Hematopoietic multipotent progenitor cell (in vitro differentiated cells): ENCODE data around the gene MTHFD1. TPM values are rescaled to one million over a fixed set of nuclear protein-coding genes. Genes with fewer than 3 reads are reported as not detected.
A peak's percentile ranks its signal among the peaks of the same experiment; 100 is the strongest.

Source experiments
- DNase-seq, 3 donors: peaks; one replicate each; pipeline ENCODE4 v3.0.0-alpha.2; 2011 to 2015; ENCODE audit warnings: low read depth in 2 of 3, low spot score in 2 of 3
- total RNA-seq: library from RNA; depleted of rRNA; stranded (reverse); fragments of >200 nt; gene quantifications from one replicate; pipeline ENCODE4 v1.2.3, GENCODE V29; 2012

Gene MTHFD1
- total RNA-seq, 1 donor, result 34.7 TPM

GRCh38 chr14:64444984-64445845, 57.1 kb downstream of the MTHFD1 start:
- DNase-seq, result peak in 1 of 3 donors; percentile 4

- DNase-seq, result no peak
These were observed 59.9 kb downstream of the MTHFD1 start for GRCh38 chr14:64447876-64448670.

GRCh38 chr14:64450255-64450654, 62.1 kb downstream of the MTHFD1 start:
- DNase-seq, result no peak

- no peak for DNase-seq
These were observed 66.5 kb downstream of the MTHFD1 start for GRCh38 chr14:64454671-64455070.

GRCh38 chr14:64459405-64460136, 71.4 kb downstream of the MTHFD1 start:
- DNase-seq, result no peak

GRCh38 chr14:64461221-64461620, 73.1 kb downstream of the MTHFD1 start:
- DNase-seq, result no peak

- DNase-seq, result no peak
These were observed 75.0 kb downstream of the MTHFD1 start for GRCh38 chr14:64463195-64463594.

- DNase-seq, result no peak
These were observed 75.7 kb downstream of the MTHFD1 start for GRCh38 chr14:64463873-64464272.

- DNase-seq, result no peak
These were observed 76.5 kb downstream of the MTHFD1 start for GRCh38 chr14:64464651-64465050.

- DNase-seq, result peak; percentile 33 to 77 (median 67)
These were observed 77.2 kb downstream of the MTHFD1 start, which contains the start of gene AKAP5 for GRCh38 chr14:64465191-64465822. TSS of gene AKAP5 (plus strand) at chr14:64465499. CDS start at chr14:64468395, 2,896 bp downstream.

GRCh38 chr14:64465831-64466554, 77.8 kb downstream of the MTHFD1 start:
- peak in 1 of 3 donors; percentile 5 for DNase-seq

GRCh38 chr14:64467101-64467500, 78.9 kb downstream of the MTHFD1 start:
- no peak for DNase-seq

GRCh38 chr14:64467566-64467965, 79.4 kb downstream of the MTHFD1 start:
- DNase-seq, result no peak

- DNase-seq, result no peak
These were observed 80.3 kb downstream of the MTHFD1 start for GRCh38 chr14:64468451-64468850.

- DNase-seq, result no peak
These were observed 85.9 kb downstream of the MTHFD1 start for GRCh38 chr14:64474041-64474440.

- DNase-seq, result no peak
These were observed 86.5 kb downstream of the MTHFD1 start for GRCh38 chr14:64474698-64475097.

GRCh38 chr14:64475585-64476273, 87.6 kb downstream of the MTHFD1 start:
- no peak for DNase-seq

GRCh38 chr14:64476438-64476837, 88.3 kb downstream of the MTHFD1 start:
- DNase-seq, result no peak

- DNase-seq, result peak in 1 of 3 donors; percentile 70
These were observed 90.6 kb downstream of the MTHFD1 start for GRCh38 chr14:64478634-64479250.
